Neural progenitor cell (in vitro differentiated cells): ENCODE data around the gene GMEB1. TPM values are rescaled to one million over a fixed set of nuclear protein-coding genes. Genes with fewer than 3 reads are reported as not detected.
A peak's percentile ranks its signal among the peaks of the same experiment; 100 is the strongest.
"Not testable (repeated sequence)": the region's sequence is repeated elsewhere in the genome, so short reads cannot be mapped to it uniquely, and the experiment has no call there.

Experiments
- DNase-seq: peaks from one replicate; pipeline ENCODE4 v3.0.0-alpha.2; 2016; ENCODE audit warnings: low spot score
- H2AFZ ChIP-seq: fragments of 200-600 bp; sonication (generic); replicated peaks from 2 replicates; pipeline ENCODE4 v1.6.1; 2016; ENCODE audit warnings: antibody characterized with exemption
- H3F3A ChIP-seq: fragments of 200-600 bp; sonication (generic); 2 replicates; pipeline ENCODE4 v1.6.1; 2016; ENCODE audit warnings: antibody characterized with exemption, low read depth
- H3K27ac ChIP-seq: fragments of 200-600 bp; sonication (generic); 2 replicates; pipeline ENCODE4 v1.5.1; 2016; ENCODE audit warnings: mild to moderate bottlenecking
- H3K27me3 ChIP-seq: fragments of 200-600 bp; sonication (generic); 2 replicates; pipeline ENCODE4 v1.6.1; 2016; ENCODE audit warnings: mild to moderate bottlenecking, moderate library complexity
- H3K36me3 ChIP-seq: fragments of 200-600 bp; sonication (generic); 2 replicates; pipeline ENCODE4 v1.5.1; 2016
- H3K4me1 ChIP-seq: fragments of 200-600 bp; sonication (generic); 2 replicates; pipeline ENCODE4 v1.6.1; 2016; ENCODE audit warnings: mixed run types
- H3K4me2 ChIP-seq: fragments of 200-600 bp; sonication (generic); 2 replicates; pipeline ENCODE4 v1.6.1; 2016
- H3K4me3 ChIP-seq: fragments of 200-600 bp; sonication (generic); 2 replicates; pipeline ENCODE4 v1.5.1; 2016
- H3K79me2 ChIP-seq: fragments of 200-600 bp; sonication (generic); 2 replicates; pipeline ENCODE4 v1.6.1; 2016; ENCODE audit warnings: low read depth
- H3K9ac ChIP-seq: fragments of 200-600 bp; sonication (generic); 2 replicates; pipeline ENCODE4 v1.6.1; 2016
- H3K9me3 ChIP-seq: fragments of 200-600 bp; sonication (generic); 2 replicates; pipeline ENCODE4 v1.5.1; 2016; ENCODE audit warnings: low read depth
- H4K20me1 ChIP-seq: fragments of 200-600 bp; sonication (generic); 2 replicates; pipeline ENCODE4 v1.6.1; 2016; ENCODE audit warnings: low read depth
- H3K27ac Mint-ChIP-seq: 3 replicates; pipeline ENCODE4 v1.8.0; 2021; ENCODE audit warnings: mixed read lengths
- H3K27me3 Mint-ChIP-seq: 2 replicates; pipeline ENCODE4 v1.8.0; 2022; ENCODE audit warnings: low read depth, mild to moderate bottlenecking, inconsistent platforms, moderate library complexity, mixed read lengths; ENCODE audit not compliant: insufficient read depth
- H3K36me3 Mint-ChIP-seq: 3 replicates; pipeline ENCODE4 v1.8.0; 2021; ENCODE audit warnings: mixed read lengths
- H3K4me1 Mint-ChIP-seq: 3 replicates; pipeline ENCODE4 v1.8.0; 2021; ENCODE audit warnings: mixed read lengths
- H3K4me3 Mint-ChIP-seq: 3 replicates; pipeline ENCODE4 v1.8.0; 2021; ENCODE audit warnings: mild to moderate bottlenecking, moderate library complexity, mixed read lengths
- H3K9me3 Mint-ChIP-seq: 3 replicates; pipeline ENCODE4 v1.8.0; 2020; ENCODE audit warnings: mixed read lengths
- EZH2 ChIP-seq: fragments of 200-600 bp; sonication (generic); IDR thresholded peaks from 2 replicates; pipeline ENCODE4 v1.6.1; 2017; ENCODE audit warnings: antibody characterized with exemption, mild to moderate bottlenecking, moderate library complexity
- EZH2phosphoT487 ChIP-seq: fragments of 200-600 bp; sonication (generic); IDR thresholded peaks from 2 replicates; pipeline ENCODE4 v1.6.1; 2017; ENCODE audit warnings: antibody characterized with exemption
- total RNA-seq: library from RNA; depleted of rRNA; stranded (reverse); fragments of >200 nt; gene quantifications from 2 replicates; pipeline ENCODE4 v1.2.3, GENCODE V29; 2015; ENCODE audit warnings: low replicate concordance
- TF ChIP-seq, protein P1 (sequence below): fragments of 200-600 bp; sonication (generic); IDR thresholded peaks from 2 replicates; pipeline ENCODE4 v1.5.1; 2017; ENCODE audit warnings: antibody characterized with exemption, mild to moderate bottlenecking

GMEB1 gene
- total RNA-seq, 1 donor from 2014 or later, result 12.1 TPM

DNA sequence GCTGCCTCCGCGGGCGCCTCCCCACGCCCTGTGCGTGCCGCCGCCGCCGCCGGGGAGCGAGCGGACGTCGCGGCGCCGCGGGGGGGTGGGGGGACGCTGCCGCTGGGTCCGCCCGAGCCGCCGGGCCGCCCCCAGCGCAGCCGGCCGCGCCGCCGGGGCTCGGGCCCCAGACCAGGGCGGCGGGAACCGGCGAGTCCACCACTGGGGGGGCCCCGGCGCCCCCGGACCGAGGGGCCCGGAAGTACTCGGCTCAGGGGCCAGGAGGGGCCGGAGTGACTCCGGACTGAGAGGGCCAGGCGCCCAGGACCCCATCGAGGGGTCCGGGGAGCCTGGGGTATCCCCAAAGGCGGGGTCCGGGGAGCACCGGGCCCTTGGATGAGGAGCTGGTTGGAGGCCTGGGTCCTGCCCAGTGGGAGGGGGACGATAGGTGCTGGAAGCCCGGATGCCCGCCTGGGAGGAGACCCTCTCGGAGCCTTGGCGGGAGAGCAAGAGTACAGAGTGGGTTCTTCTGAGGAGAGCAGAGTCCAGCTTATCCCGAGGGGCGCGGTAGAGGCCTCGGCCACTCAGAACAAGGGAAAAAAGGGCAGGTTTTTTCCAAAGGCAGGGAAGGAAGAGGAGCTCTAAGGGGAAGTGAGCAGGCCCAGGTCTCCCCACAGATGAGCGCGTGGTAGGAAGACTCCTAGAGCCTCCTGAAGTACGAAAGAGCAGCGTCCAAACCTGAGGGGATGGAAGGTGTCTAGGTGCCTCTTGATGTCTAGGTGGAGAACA lies 556 bp downstream of the GMEB1 start:
- Histone ChIP-seq H3K4me2 (peak overlapping the region; percentile 80), H2AFZ (no peak overlapping the region), H4K20me1 (no peaks in the 10 kb centered on the region), H3K9me3 (no peaks in the 10 kb centered on the region), H3K36me3 (no peaks in the 10 kb centered on the region), H3F3A (peaks cover 43% of the 10 kb centered on the region), H3K4me1 (peaks cover 7% of the 10 kb centered on the region), H3K79me2 (peaks cover 48% of the 10 kb centered on the region), H3K9ac (peak overlapping the region; percentile 90), H3K4me3 (peak overlapping the region; percentile 100), H3K27ac (peak overlapping the region; percentile 97), H3K27me3 (no peaks in the 10 kb centered on the region)
- Mint-ChIP-seq H3K4me1 (peaks cover 14% of the 10 kb centered on the region), H3K36me3 (no peaks in the 10 kb centered on the region), H3K9me3 (no peaks in the 10 kb centered on the region), H3K27me3 (peaks cover 6% of the 10 kb centered on the region), H3K4me3 (peak overlapping the region; percentile 91), H3K27ac (peak overlapping the region; percentile 6)
- TF ChIP-seq EZH2phosphoT487, result no peak
- no peak for TF ChIP-seq EZH2
- TF ChIP-seq, protein P1, sequence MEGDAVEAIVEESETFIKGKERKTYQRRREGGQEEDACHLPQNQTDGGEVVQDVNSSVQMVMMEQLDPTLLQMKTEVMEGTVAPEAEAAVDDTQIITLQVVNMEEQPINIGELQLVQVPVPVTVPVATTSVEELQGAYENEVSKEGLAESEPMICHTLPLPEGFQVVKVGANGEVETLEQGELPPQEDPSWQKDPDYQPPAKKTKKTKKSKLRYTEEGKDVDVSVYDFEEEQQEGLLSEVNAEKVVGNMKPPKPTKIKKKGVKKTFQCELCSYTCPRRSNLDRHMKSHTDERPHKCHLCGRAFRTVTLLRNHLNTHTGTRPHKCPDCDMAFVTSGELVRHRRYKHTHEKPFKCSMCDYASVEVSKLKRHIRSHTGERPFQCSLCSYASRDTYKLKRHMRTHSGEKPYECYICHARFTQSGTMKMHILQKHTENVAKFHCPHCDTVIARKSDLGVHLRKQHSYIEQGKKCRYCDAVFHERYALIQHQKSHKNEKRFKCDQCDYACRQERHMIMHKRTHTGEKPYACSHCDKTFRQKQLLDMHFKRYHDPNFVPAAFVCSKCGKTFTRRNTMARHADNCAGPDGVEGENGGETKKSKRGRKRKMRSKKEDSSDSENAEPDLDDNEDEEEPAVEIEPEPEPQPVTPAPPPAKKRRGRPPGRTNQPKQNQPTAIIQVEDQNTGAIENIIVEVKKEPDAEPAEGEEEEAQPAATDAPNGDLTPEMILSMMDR, result no peak
- DNase-seq, result peak; percentile 64

DNA sequence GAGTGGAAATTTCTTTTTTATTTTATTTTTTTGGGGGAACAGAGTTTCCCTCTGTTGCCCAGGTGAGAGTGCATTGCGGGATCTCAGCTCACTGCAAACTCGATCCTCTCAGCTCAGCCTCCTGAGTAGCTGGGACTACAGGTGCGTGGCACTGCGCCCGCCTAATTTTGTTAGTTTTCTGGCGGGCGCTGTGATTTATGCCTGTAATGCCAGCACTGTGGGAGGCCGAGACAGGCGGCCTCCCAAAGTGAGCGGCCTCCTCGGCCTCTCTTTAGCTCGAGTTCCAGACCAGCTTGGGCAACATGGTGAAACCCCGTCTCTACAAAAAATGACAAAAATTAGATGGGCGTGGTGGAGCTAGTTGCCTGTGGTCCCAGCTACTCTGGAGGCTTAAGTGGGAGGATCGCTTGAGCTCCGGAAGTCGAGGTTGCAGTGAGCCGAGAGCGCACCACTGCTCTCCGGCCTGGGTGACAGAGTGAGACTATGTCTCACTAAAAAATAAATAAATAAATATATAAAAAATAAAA lies 2.7 kb downstream of the GMEB1 start:
- H3K27ac ChIP-seq, result no peak overlapping the region
- no peak overlapping the region for H2AFZ ChIP-seq
- H3K79me2 ChIP-seq, result peaks cover 52% of the 10 kb centered on the region
- Mint-ChIP-seq H3K9me3 (no peaks in the 10 kb centered on the region), H3K36me3 (peaks cover 5% of the 10 kb centered on the region), H3K4me1 (peaks cover 14% of the 10 kb centered on the region), H3K27ac (no peak overlapping the region), H3K27me3 (peaks cover 6% of the 10 kb centered on the region), H3K4me3 (no peak overlapping the region)
- no peak for DNase-seq
- TF ChIP-seq, protein P1, result no peak
- TF ChIP-seq EZH2phosphoT487 (no peak), EZH2 (no peak)
- no peaks in the 10 kb centered on the region for H3K27me3 ChIP-seq
- H3F3A ChIP-seq, result peaks cover 43% of the 10 kb centered on the region
- H3K4me3 ChIP-seq, result no peak overlapping the region
- peaks cover 6% of the 10 kb centered on the region for H3K4me1 ChIP-seq
- no peak overlapping the region for H3K9ac ChIP-seq
- H3K9me3 ChIP-seq, result no peaks in the 10 kb centered on the region
- no peak overlapping the region for H3K4me2 ChIP-seq
- no peaks in the 10 kb centered on the region for H3K36me3 ChIP-seq
- no peaks in the 10 kb centered on the region for H4K20me1 ChIP-seq

DNA sequence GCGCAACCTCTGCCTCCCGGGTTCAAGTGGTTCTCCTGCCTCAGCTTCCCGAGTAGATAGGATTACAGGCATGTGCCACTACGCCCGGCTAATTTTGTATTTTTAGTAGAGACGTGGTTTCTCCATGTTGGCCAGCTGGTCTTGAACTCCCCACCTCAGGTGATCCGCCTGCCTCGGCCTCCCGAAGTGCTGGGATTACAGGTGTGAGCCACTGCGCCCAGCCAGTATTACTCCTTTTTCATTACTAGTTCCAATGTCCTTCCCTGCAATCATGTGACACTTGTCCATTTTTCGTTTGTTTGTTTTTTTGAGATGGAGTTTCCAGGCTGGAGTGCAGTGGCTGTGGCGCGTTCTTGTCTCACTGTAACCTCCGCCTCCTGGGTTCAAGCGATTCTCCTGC lies 4.4 kb downstream of the GMEB1 start:
- not testable (repeated sequence) for H3K4me2 ChIP-seq, H3K36me3 ChIP-seq, H3K27ac Mint-ChIP-seq, H2AFZ ChIP-seq, H3K9me3 ChIP-seq, H3K9me3 Mint-ChIP-seq, H3K4me3 ChIP-seq, H3K27me3 ChIP-seq, H4K20me1 ChIP-seq, H3K36me3 Mint-ChIP-seq, H3K9ac ChIP-seq, DNase-seq, H3K27me3 Mint-ChIP-seq, H3K27ac ChIP-seq, H3K4me3 Mint-ChIP-seq, H3K4me1 ChIP-seq
- peaks cover 13% of the 10 kb centered on the region for H3K4me1 Mint-ChIP-seq
- H3K79me2 ChIP-seq, result peaks cover 62% of the 10 kb centered on the region
- peaks cover 31% of the 10 kb centered on the region for H3F3A ChIP-seq

DNA sequence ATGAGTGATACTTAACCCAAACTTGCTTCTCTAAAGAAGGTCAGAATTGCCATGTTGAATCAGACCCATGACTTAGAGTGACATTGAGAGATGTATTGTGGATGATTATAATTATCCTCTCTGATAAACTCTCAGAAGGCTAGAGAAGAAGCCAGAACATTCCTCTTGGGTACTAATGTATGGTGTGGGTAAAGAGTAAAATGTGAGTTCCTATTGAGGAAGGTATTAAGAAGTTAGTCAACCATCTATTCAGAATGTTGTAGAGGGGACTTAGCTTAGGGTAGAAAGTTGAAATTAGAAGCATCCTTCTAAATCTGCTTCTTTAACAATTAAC lies 7.3 kb downstream of the GMEB1 start:
- Histone ChIP-seq H2AFZ (no peak overlapping the region), H3K27me3 (no peaks in the 10 kb centered on the region), H3K36me3 (no peaks in the 10 kb centered on the region), H3K4me1 (no peaks in the 10 kb centered on the region), H3K9ac (no peak overlapping the region), H3F3A (peaks cover 9% of the 10 kb centered on the region), H3K4me3 (no peak overlapping the region), H3K4me2 (no peak overlapping the region), H3K27ac (no peak overlapping the region), H3K9me3 (no peaks in the 10 kb centered on the region), H4K20me1 (no peaks in the 10 kb centered on the region), H3K79me2 (peaks cover 44% of the 10 kb centered on the region)
- peaks cover 1% of the 10 kb centered on the region for H3K4me1 Mint-ChIP-seq
- no peak overlapping the region for H3K4me3 Mint-ChIP-seq
- H3K36me3 Mint-ChIP-seq, result peaks cover 5% of the 10 kb centered on the region
- no peak for TF ChIP-seq EZH2
- TF ChIP-seq, protein P1, result no peak
- no peak for TF ChIP-seq EZH2phosphoT487
- no peaks in the 10 kb centered on the region for H3K9me3 Mint-ChIP-seq
- DNase-seq, result no peak
- no peak overlapping the region for H3K27ac Mint-ChIP-seq
- H3K27me3 Mint-ChIP-seq, result peaks cover 4% of the 10 kb centered on the region
